HG02798 (cell line): Measurements from ENCODE around the gene CDRT4.

Experiments used
- ATAC-seq: cut with Tn5 transposase; IDR thresholded peaks from one replicate; pipeline ENCODE4 v1.9.1; 2021; ENCODE audit warnings: mild to moderate bottlenecking; ENCODE audit not compliant: unreplicated experiment, poor library complexity

The CDRT4 gene

GRCh38 chr17:15399443-15399842, 68.0 kb downstream of the CDRT4 start:
- ATAC-seq = no peak

- ATAC-seq = no peak
Measured at GRCh38 chr17:15398736-15399331, 68.6 kb downstream of the CDRT4 start.

GRCh38 chr17:15398291-15398690, 69.1 kb downstream of the CDRT4 start:
- no peak for ATAC-seq

GRCh38 chr17:15397620-15398019, 69.8 kb downstream of the CDRT4 start:
- ATAC-seq = no peak

GRCh38 chr17:15395091-15395490, 72.3 kb downstream of the CDRT4 start:
- no peak for ATAC-seq

- no peak for ATAC-seq
Measured at GRCh38 chr17:15393414-15393813, 74.0 kb downstream of the CDRT4 start.

GRCh38 chr17:15392326-15392741, 75.1 kb downstream of the CDRT4 start:
- ATAC-seq = no peak

GRCh38 chr17:15388356-15389041, 78.9 kb downstream of the CDRT4 start:
- no peak for ATAC-seq

GRCh38 chr17:15386083-15386482, 81.3 kb downstream of the CDRT4 start:
- ATAC-seq = no peak
